Inferior parietal cortex (tissue), 1 donor: Measurements from ENCODE around the gene AP2M1.
A peak's percentile ranks its signal among the peaks of the same experiment; 100 is the strongest.

Experiments used
- DNase-seq: peaks from one replicate; pipeline ENCODE4 v3.0.0-alpha.2; 2016; ENCODE audit errors: extremely low spot score

The AP2M1 gene

DNA sequence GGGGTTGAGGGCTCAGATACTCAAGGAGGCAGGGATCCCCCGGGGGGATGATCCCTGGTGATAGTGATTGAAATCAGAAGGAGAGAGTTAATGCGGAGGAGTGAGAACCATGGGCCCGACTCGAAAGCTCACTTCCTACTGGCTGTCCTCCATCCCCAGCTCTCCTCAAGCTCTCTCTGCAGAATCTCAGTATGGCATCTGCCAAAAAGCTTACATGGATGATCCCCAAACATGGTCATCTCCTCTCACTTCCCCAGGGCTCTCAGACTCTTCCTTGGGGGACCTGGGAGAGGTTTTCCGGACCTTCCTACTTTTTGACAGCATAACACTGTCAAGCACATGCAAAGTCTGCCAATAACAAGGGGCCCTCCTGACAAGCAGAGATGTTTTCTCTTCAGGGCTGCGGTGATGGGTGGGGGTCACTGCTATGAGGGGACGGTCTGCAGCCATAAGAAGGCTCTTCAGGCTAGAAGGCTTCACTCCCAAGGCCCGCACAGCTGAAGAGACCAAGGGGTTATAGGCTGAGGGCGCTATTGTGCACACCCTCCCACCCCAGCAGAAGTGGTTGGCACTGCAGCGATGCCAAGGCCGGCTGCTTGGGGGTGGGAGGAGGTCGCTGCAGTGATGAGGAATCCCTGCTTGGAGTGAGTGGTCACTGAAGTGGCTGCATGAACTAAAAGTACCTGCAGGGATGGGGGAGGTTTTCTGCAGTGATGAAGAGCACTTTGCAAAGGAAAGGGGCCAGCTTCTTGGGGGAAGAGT is 53.9 kb downstream of the AP2M1 start:
- peak; percentile 8 for DNase-seq

DNA sequence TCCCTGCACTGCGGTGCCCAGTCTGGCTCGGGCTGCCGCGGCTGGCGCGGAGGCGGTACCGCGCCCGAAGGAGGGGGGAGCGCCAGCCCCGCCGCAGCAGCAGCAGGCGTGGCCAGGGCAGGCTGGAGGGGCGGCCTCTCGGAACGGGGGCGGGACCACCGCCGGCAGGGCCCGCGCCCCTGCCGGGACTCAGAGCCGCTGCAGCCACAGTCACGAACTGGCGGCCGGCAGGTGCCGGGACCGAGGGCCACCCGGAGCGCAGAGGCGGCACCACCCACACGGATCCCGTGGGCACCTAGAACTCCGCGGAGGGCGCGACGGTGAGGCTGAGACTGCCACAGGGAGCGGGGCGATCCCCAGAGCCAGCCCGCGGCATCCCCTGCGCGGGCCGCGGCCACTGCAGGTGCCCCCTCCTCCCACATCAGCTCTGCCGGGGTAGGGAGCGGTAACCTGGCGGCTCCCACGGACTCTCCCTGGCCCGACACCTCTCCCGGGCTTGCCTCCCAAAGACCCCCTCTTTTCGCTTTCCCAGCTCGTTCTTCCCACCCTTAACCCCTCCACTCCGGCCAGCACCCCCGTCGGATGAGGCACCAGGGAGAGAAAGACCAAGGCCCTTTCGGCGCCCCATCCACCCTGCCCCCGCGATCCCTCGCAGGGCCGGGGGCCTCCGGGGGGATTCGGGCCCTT is 54.9 kb downstream of the AP2M1 start, which contains the start of gene VWA5B2:
VWA5B2 (plus strand) TSS at position 192 of the 687 bp plus-strand sequence. CDS start 944 bp downstream, outside the sequence.
- DNase-seq: peak; percentile 32

GRCh38 chr3:184230081-184230602 is 55.5 kb downstream of the AP2M1 start:
- no peak for DNase-seq

GRCh38 chr3:184230603-184231528 is 56.2 kb downstream of the AP2M1 start:
- no peak for DNase-seq

- no peak for DNase-seq
Observed at GRCh38 chr3:184231671-184232070, 57.0 kb downstream of the AP2M1 start.

GRCh38 chr3:184233127-184233843 is 58.6 kb downstream of the AP2M1 start:
- no peak for DNase-seq
